Hindlimb muscle (tissue), 1 donor: Measurements from ENCODE around the gene SEMA3D. TPM values are rescaled to one million over a fixed set of nuclear protein-coding genes. Genes with fewer than 3 reads are reported as not detected.
A peak's percentile ranks its signal among the peaks of the same experiment; 100 is the strongest.

ENCODE experiments used
- DNase-seq: peaks from one replicate; pipeline ENCODE4 v3.0.0-alpha.2; 2013
- polyA plus RNA-seq: library from polyadenylated mRNA; unstranded; fragments of 120-200 nt; gene quantifications from one replicate; pipeline ENCODE4 v1.2.1, GENCODE V29; 2013; ENCODE audit not compliant: insufficient read length

SEMA3D gene
- polyA plus RNA-seq, 1 donor: 12.3 TPM

- DNase-seq: no peak
Measured at GRCh38 chr7:85075864-85076263, 111.0 kb downstream of the SEMA3D start.

GRCh38 chr7:85074992-85075391 lies 111.9 kb downstream of the SEMA3D start:
- DNase-seq: no peak

DNA sequence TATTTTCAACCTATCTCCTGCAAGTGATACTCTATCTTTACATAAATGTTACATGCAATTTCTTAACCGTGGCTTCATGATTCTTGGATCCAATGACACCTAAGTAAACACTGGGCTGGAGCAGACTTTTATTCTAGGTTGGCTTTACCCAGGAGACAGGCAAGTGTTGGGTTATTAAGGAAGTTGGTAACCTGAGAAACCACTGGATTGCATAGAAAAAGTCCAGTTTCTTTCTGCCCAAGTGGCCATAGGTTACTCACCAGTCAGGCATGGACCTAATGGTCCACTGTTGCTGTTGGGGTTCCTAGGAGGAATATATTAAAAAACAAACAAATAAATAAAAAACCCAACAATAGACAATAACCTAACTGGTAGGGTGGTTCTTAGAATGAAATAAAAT lies 112.8 kb downstream of the SEMA3D start:
- no peak for DNase-seq

DNA sequence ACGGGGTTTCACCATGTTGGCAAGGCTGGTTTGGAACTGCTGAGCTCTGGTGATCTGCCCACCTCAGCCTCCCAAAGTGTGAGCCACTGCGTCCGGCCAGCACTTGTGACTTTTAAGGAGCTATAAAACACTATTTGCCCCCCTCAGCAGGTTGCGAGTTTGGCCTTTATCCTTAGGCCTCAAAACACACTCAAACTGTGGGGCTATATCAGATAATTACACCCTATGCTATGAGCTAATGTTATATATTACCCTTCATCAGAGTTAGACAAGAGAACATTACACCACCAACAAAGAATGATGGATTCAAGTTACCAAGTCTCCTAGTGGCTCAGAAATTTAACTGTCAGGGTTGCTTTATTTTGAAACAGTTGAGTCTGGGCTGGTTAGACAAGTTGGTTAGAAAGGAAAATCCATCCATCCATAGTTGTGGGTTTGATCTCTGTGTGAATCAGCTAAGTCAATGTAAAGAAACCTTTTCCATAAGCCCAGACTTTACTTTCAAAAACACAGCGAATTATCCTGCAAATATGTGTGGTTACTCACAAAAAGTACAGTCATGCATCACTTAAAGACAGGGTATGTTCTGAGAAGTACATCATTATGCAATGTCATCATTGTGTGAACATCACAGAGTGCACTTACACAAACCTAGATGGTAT lies 115.8 kb downstream of the SEMA3D start:
- no peak for DNase-seq

- peak; percentile 22 for DNase-seq
Measured at GRCh38 chr7:85068799-85069198, 118.1 kb downstream of the SEMA3D start.

- DNase-seq: no peak
Measured at GRCh38 chr7:85067371-85067770, 119.5 kb downstream of the SEMA3D start.

DNA sequence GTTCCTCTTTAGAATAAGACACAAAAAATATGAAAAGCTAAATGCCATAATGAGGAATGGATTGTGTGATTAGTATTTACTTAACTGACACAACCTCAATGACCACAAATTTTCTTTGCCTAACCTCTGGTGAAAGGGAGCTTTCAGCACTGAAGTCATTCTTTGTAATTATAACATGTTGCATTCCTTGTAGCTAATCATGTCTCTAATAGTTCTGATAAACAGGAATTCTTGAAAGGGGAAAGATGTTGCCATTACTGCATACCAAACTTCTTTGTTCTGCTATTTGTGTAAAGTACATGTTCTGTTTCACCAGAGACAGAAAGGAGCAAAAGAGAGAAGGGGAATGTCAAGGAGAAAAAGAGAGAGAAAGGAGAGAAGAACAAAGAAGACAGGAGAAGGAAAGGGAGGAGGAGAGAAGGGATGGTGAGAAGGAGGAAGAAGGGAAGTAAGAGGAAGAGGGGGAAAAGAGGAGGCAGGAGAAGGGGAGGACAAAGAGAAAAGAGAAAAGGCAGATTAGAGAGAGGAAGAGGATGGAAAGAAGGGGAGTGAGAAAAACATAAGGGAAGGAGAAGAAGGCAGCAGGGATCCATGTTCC lies 120.9 kb downstream of the SEMA3D start:
- DNase-seq: no peak

- DNase-seq: no peak
Measured at GRCh38 chr7:85065306-85065705, 121.5 kb downstream of the SEMA3D start.

- no peak for DNase-seq
Measured at GRCh38 chr7:85062651-85063050, 124.2 kb downstream of the SEMA3D start.

GRCh38 chr7:85061456-85061855 lies 125.4 kb downstream of the SEMA3D start:
- peak; percentile 52 for DNase-seq

GRCh38 chr7:85060696-85061095 lies 126.2 kb downstream of the SEMA3D start:
- no peak for DNase-seq

- DNase-seq: no peak
Measured at GRCh38 chr7:85055906-85056305, 130.9 kb downstream of the SEMA3D start.

GRCh38 chr7:85055196-85055595 lies 131.7 kb downstream of the SEMA3D start:
- no peak for DNase-seq

- no peak for DNase-seq
Measured at GRCh38 chr7:85054306-85054705, 132.6 kb downstream of the SEMA3D start.

DNA sequence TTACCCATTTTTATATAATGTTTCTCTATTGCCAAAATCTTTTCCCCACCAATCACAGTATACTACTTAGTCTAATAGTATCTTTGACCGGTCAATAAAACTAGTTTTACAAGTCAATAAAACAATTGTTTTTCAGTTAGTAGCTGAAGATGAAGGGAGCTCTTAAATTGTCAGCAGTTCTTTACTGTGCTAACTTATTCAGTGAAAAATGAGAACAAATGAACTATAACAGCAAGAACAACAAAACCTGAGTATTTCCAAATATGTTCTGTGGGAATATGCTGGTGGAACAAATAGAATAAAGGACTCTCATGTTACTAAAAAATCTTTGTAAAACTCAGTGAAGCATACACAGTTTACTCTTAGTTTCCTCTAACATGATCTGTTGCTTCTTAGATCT lies 134.0 kb downstream of the SEMA3D start:
- DNase-seq: no peak

DNA sequence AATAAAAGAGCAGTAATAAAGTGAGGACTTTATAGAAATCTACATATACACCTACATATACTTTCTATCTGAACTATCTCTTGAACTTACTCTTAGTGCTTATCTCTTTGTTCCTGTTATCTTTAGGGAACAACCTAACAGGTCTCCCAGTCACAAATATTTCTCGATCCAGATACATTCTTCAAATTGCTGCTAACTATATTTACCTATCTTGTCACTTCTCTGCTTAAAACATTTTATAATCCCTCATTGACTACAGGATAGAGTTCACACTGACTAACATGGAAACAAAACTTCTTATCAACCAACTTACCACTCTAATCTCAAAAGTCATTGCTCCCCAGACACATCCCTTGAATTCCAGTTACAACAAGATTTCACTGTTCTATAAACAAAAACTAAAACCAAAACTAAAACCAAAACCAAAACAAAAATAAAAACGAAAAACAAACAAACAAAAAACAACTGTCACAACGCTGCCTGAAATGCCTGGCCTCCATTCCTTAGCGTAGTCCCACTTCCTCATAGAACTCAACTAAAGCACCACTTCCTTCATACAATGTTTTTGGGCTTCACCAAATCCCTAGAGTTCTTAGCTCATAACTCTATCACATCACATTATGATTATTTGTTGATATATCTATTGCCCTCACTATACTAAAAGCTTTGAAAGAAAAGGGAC lies 134.7 kb downstream of the SEMA3D start:
- no peak for DNase-seq

DNA sequence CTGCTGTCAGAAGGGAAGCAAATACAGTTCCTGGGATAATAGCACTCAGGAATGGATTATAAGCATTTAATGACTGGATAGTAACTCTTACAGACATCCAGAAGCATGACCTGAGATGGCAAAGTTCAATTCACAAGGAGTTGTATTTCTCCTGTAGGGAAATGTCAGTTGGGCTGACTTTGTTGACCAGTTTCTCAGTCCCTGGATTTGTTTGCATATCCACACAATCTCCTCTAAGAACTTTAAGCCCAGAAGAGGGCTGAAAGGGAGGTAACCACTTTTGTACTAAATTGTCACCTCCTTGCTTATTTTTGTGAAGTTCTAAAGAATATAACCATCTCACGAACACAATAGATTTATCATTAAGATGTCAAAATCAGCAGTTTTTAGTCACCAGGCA lies 140.3 kb downstream of the SEMA3D start:
- no peak for DNase-seq

- peak; percentile 51 for DNase-seq
Measured at GRCh38 chr7:85041605-85042216, 145.1 kb downstream of the SEMA3D start.

- no peak for DNase-seq
Measured at GRCh38 chr7:85039196-85039923, 147.5 kb downstream of the SEMA3D start.

- no peak for DNase-seq
Measured at GRCh38 chr7:85038466-85038865, 148.4 kb downstream of the SEMA3D start.

GRCh38 chr7:85033263-85033662 lies 153.6 kb downstream of the SEMA3D start:
- DNase-seq: no peak

GRCh38 chr7:85031475-85031874 lies 155.4 kb downstream of the SEMA3D start:
- no peak for DNase-seq

- DNase-seq: peak; percentile 34
Measured at GRCh38 chr7:85030893-85031292, 156.0 kb downstream of the SEMA3D start.
